ENCODE results near the gene C11orf52.

The C11orf52 gene

GRCh38 chr11:111906680-111907079 lies 12.0 kb upstream of the C11orf52 start:
- TF ChIP-seq CTCF (IDR thresholded peaks at IDR 0.05; ENCODE audit: extremely low read depth, insufficient read depth, missing control alignments) = no peak
- in situ Hi-C loops (cut with MboI; ENCODE audit: low pct_unique_long_range_greater_than_20kb, low sequenced_read_pairs, unreplicated experiment) = no loop called here
- DNase-seq (ENCODE audit: low spot score) = no peak

- DNase-seq (ENCODE audit: low spot score) = no peak
- in situ Hi-C loops (cut with MboI; ENCODE audit: low pct_unique_long_range_greater_than_20kb, low sequenced_read_pairs, unreplicated experiment) = no loop called here
- TF ChIP-seq CTCF (IDR thresholded peaks at IDR 0.05; ENCODE audit: extremely low read depth, insufficient read depth, missing control alignments) = no peak
These were observed 9.9 kb upstream of the C11orf52 start for GRCh38 chr11:111908639-111909305.

- DNase-seq (ENCODE audit: low spot score) = no peak
- no peak for TF ChIP-seq CTCF (IDR thresholded peaks at IDR 0.05; ENCODE audit: extremely low read depth, insufficient read depth, missing control alignments)
- in situ Hi-C loops (cut with MboI; ENCODE audit: low pct_unique_long_range_greater_than_20kb, low sequenced_read_pairs, unreplicated experiment) = no loop called here
These were observed 9.3 kb upstream of the C11orf52 start for GRCh38 chr11:111909378-111909777.

- TF ChIP-seq CTCF (IDR thresholded peaks at IDR 0.05; ENCODE audit: extremely low read depth, insufficient read depth, missing control alignments) = no peak
These were observed 7.8 kb upstream of the C11orf52 start for GRCh38 chr11:111910676-111911562.

GRCh38 chr11:111911563-111912401 lies 6.9 kb upstream of the C11orf52 start, which contains the start of gene CRYAB:
Gene CRYAB, minus strand, starts transcription at chr11:111911770. Its CDS starts 46 bp downstream, at chr11:111911724.
- DNase-seq (ENCODE audit: low spot score) = no peak
- TF ChIP-seq CTCF (IDR thresholded peaks at IDR 0.05; ENCODE audit: extremely low read depth, insufficient read depth, missing control alignments) = no peak
- in situ Hi-C loops (cut with MboI; ENCODE audit: low pct_unique_long_range_greater_than_20kb, low sequenced_read_pairs, unreplicated experiment) = no loop called here

More at GRCh38 chr11:111910676-111911562, 7.8 kb upstream of the C11orf52 start:
- in situ Hi-C loops (cut with MboI; ENCODE audit: low pct_unique_long_range_greater_than_20kb, low sequenced_read_pairs, unreplicated experiment) = no loop called here
- DNase-seq (ENCODE audit: low spot score) = no peak

GRCh38 chr11:111912535-111912934 lies 6.2 kb upstream of the C11orf52 start, which contains the start of gene HSPB2:
Gene HSPB2, plus strand, starts transcription at chr11:111912734. Its CDS starts 96 bp downstream, at chr11:111912830.
- in situ Hi-C loops (cut with MboI; ENCODE audit: low pct_unique_long_range_greater_than_20kb, low sequenced_read_pairs, unreplicated experiment) = no loop called here

More at GRCh38 chr11:111912535-111912934, 6.2 kb upstream of the C11orf52 start, which contains the start of gene HSPB2:
- TF ChIP-seq CTCF (IDR thresholded peaks at IDR 0.05; ENCODE audit: extremely low read depth, insufficient read depth, missing control alignments) = no peak
- DNase-seq (ENCODE audit: low spot score) = no peak
